Left lobe of liver (tissue), 2 donors: ENCODE data around the gene SULT1C2. TPM values are rescaled to one million over a fixed set of nuclear protein-coding genes. Genes with fewer than 3 reads are reported as not detected.
"Not testable (repeated sequence)": the region's sequence is repeated elsewhere in the genome, so short reads cannot be mapped to it uniquely, and the experiment has no call there.

Source experiments
- ATAC-seq: fragments of 200-7000 bp; cut with Tn5 transposase; one replicate; pipeline ENCODE4 v1.9.1; 2020; ENCODE audit warnings: mild to moderate bottlenecking, moderate library complexity
- DNase-seq: peaks from one replicate; pipeline ENCODE4 v3.0.0-alpha.2; 2020; ENCODE audit warnings: low spot score
- total RNA-seq: library from RNA; stranded (reverse); gene quantifications from one replicate; pipeline ENCODE4 v1.2.1, GENCODE V29; 2021
- donor health status: DM: no; HTN: no; CAD: no; lungs with moderate emphysema.
- donor health status: DM: no; HTN: yes; CAD: no.

SULT1C2 gene
- total RNA-seq, 1 donor from 2014 or later: 1.9 TPM

DNA sequence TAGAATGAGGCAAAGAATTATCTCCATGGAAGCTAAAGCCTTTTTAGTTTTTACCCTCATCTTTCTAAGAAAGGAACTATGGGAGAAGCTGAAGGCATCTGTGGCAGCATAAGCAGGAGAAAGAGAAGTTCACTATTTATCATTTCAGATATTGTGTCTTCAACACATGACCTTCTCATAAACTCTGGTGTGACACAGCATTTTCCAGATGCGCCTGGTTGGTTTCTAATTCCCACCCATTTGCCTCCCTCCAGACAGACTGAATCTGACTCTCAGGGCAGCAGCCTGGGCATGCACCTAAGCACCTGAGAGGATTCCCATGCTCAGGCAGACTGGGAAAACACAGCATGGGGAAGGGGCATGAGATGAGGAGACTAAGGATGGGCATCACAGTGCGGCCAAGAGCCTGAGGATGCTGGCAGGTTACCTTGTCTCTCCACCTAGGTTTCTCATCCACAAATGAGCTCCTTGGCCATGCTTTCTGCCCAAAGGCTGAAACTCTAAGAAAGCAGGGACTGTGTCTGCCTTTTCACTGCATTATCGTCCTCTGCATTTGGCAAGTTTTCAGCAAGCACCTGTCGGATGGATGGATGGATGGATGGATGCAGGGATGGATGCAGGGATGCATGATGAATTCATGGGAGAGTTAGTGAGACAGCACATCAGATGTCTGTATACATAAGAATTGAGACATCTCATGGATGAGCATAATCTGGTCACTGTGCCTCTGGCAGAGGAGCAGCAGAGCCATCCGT is 60.3 kb downstream of the SULT1C2 start:
- ATAC-seq: no peak
- no peak for DNase-seq

DNA sequence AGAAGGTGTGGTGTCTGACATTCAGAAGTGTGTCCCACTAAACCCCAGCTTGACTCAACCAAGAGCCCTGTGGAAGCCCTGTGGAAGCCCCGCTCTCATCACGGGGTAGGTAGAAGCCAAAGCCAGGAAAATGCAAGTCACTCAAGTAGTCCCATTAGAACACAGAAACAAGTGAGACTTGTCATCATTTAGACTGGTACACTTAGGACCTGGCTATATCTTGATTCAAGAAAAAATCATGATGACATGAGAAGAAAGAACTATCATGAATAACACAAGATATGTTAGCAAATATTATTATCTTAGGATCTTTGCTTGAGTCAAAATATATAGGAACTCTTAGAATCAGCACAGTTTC is 60.9 kb downstream of the SULT1C2 start:
- no peak for DNase-seq
- no peak for ATAC-seq

DNA sequence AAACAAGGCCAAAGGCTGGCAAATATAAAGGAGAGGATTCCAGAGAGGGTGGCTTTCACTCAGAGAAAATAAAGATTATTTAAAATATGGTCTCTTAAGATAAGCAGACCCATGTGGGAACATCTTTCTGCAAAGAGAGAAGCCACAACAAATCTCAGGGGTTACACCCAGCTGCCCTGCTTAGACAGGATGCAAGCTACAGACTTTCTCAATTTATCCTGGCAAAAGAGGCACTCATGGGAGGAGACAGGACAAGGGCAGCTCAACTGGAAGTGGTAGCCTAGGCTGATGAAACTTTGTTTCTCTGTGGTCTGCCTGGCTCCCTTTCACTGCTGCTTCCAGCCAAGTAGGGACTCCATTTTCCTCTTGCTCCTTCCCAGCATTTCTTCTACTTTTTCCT is 63.2 kb downstream of the SULT1C2 start:
- no peak for ATAC-seq

DNA sequence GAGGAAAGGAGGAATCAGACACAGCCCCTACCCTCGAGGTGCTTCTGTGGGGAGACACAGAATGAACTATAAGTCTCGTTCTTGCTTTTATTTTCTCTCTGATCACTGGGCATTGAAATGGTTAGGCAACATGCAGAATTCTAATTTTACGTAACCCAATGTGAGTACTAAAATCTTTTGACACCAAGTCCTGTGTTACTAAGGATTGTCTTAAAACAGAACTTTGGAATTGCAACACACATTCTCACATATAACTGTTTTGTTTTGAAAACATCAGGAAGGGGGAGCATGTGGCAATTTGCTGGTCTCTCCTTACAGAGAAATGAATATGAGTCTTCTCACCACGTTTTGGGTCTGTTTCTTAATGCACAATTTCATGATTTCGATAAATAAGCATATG is 65.4 kb downstream of the SULT1C2 start:
- DNase-seq (no peak), ATAC-seq (no peak)

More for the DNA sequence above, 63.2 kb downstream of the SULT1C2 start:
- no peak for DNase-seq

DNA sequence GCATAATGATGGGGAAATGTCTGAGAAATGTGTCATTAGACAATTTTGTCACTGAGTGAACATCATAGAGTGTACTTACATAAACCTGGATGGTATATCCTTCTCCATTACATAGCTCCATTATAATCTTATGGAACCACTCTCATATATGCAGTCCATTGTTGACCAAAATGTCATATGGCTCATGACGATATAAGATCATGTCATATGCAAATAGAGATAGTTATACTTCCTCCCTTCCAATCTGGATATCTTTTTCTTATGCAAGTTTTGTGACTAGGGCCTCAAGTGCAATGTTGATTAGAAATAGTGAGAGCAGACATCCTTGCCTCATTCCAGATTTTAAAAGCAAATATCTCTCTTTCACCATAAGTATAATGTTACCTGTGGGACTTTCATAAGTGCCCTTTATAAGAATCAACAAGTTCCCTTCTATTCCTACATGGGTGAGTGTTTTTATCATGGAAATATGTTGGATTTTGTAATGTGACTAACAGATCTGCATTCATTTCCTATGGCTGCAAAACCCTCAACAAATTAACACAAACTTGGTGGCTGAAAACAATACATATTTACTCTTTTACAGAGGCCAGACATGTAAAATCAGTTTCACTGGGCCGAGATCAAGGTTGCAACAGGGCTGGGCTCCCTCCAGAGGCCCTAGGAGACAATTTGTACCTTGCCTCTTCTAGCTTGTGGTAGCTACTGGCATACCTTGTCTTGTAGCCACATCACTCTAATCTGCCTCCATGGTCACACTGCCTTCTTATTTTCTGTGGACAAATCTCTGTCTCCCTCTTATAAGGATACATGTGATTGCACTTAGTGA is 67.4 kb downstream of the SULT1C2 start:
- DNase-seq: no peak

DNA sequence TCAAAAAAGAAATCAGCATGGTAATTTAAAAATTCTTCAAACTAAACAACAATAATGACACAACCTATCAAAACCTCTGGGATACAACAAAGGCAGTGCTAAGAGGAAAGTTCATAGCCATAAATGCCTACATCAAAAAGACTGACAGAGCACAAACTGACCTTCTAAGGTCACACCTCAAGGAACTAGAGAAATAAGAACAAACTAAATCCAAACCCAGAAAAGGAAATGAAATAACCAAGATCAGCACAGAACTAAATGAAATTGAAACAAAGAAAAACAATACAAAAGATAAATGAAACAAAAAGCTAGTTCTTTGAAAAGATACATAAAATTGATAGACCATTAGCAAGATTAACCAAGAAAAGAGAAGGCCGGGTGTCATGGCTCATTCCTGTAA is 70.6 kb downstream of the SULT1C2 start:
- DNase-seq, ATAC-seq: not testable (repeated sequence)

More for the DNA sequence above, 67.4 kb downstream of the SULT1C2 start:
- ATAC-seq: no peak

Other genes starting within 250 kb of the SULT1C2 start
- not detected for gene SULT1C3, start 48.9 kb upstream of the SULT1C2 start, total RNA-seq
- gene SULT1C4, start 89.1 kb downstream of the SULT1C2 start, total RNA-seq: 1.7 TPM
- 12.6 TPM for gene GCC2, start 160.3 kb downstream of the SULT1C2 start, total RNA-seq
- 18.1 TPM for gene LIMS1, start 245.6 kb downstream of the SULT1C2 start, total RNA-seq